Measurements from ENCODE around the gene SERTM1. TPM values are rescaled to one million over a fixed set of nuclear protein-coding genes. Genes with fewer than 3 reads are reported as not detected.

SERTM1 gene
- total RNA-seq, 1 experiment from 2014 or later, result not detected

- H3K27ac ChIP-seq (ENCODE audit: low read length), result no peak overlapping the region
- no peak overlapping the region for H3K4me3 ChIP-seq (ENCODE audit: low read length)
- BruUV-seq (replicated peaks), result no TSS peak
- ChIA-PET CTCF (no interaction called here), POLR2A (ENCODE audit: unreplicated experiment) (no interaction called here)
- no peaks in the 10 kb centered on the region for H3K9me3 ChIP-seq (ENCODE audit: low read length)
- intact Hi-C loops (cut with micrococcal nuclease), result no loop called here
- H3K9ac ChIP-seq (ENCODE audit: low read length), result no peak overlapping the region
- no peaks in the 10 kb centered on the region for H3K36me3 ChIP-seq (ENCODE audit: low read depth, low read length)
- ATAC-seq, result no peak
- no peak overlapping the region for H3K4me2 ChIP-seq (ENCODE audit: low read length)
- H3K79me2 ChIP-seq (ENCODE audit: low read length), result no peaks in the 10 kb centered on the region
- H3K4me1 ChIP-seq (ENCODE audit: insufficient read depth, low read length), result no peaks in the 10 kb centered on the region
- peak; percentile 7 for DNase-seq
- TF ChIP-seq EZH2 (IDR thresholded peaks at IDR 0.05; ENCODE audit: low read length, unreplicated experiment), result no peak
- no peaks in the 10 kb centered on the region for H3F3A ChIP-seq (ENCODE audit: low read length, unreplicated experiment)
- H3K27me3 ChIP-seq (ENCODE audit: low read length), result no peaks in the 10 kb centered on the region
- H2AFZ ChIP-seq (ENCODE audit: low read length), result no peak overlapping the region
- no peaks in the 10 kb centered on the region for H4K20me1 ChIP-seq (ENCODE audit: low read length)
- no peaks in the 10 kb centered on the region for H3K9me2 ChIP-seq (replicated peaks; ENCODE audit: low read length)
Measured at GRCh38 chr13:36713887-36714286, 40.1 kb downstream of the SERTM1 start.

GRCh38 chr13:36715841-36716240 lies 42.0 kb downstream of the SERTM1 start:
- no peaks in the 10 kb centered on the region for H3K4me1 ChIP-seq (ENCODE audit: insufficient read depth, low read length)
- ChIA-PET CTCF (no interaction called here), POLR2A (ENCODE audit: unreplicated experiment) (no interaction called here)
- intact Hi-C loops (cut with micrococcal nuclease), result no loop called here
- H3K4me2 ChIP-seq (ENCODE audit: low read length), result no peak overlapping the region
- ATAC-seq, result no peak
- H3F3A ChIP-seq (ENCODE audit: low read length, unreplicated experiment), result no peaks in the 10 kb centered on the region
- no peaks in the 10 kb centered on the region for H3K27me3 ChIP-seq (ENCODE audit: low read length)
- no peak for DNase-seq
- no peak overlapping the region for H3K27ac ChIP-seq (ENCODE audit: low read length)
- no peaks in the 10 kb centered on the region for H3K9me2 ChIP-seq (replicated peaks; ENCODE audit: low read length)
- H4K20me1 ChIP-seq (ENCODE audit: low read length), result no peaks in the 10 kb centered on the region
- H3K4me3 ChIP-seq (ENCODE audit: low read length), result no peak overlapping the region
- no peak overlapping the region for H2AFZ ChIP-seq (ENCODE audit: low read length)
- no peaks in the 10 kb centered on the region for H3K79me2 ChIP-seq (ENCODE audit: low read length)
- no peaks in the 10 kb centered on the region for H3K9me3 ChIP-seq (ENCODE audit: low read length)
- H3K36me3 ChIP-seq (ENCODE audit: low read depth, low read length), result no peaks in the 10 kb centered on the region
- no peak for TF ChIP-seq CTCF (conservative IDR thresholded peaks at IDR 0.05; ENCODE audit: low read depth, low read length)
- H3K9ac ChIP-seq (ENCODE audit: low read length), result no peak overlapping the region
- no TSS peak for BruUV-seq (replicated peaks)

GRCh38 chr13:36717017-36717416 lies 43.2 kb downstream of the SERTM1 start:
- no TSS peak for BruUV-seq (replicated peaks)
- Histone ChIP-seq H4K20me1 (ENCODE audit: low read length) (no peaks in the 10 kb centered on the region), H3K4me2 (ENCODE audit: low read length) (no peak overlapping the region), H3F3A (ENCODE audit: low read length, unreplicated experiment) (no peaks in the 10 kb centered on the region), H3K27me3 (ENCODE audit: low read length) (no peaks in the 10 kb centered on the region), H3K79me2 (ENCODE audit: low read length) (no peaks in the 10 kb centered on the region), H3K9ac (ENCODE audit: low read length) (no peak overlapping the region), H3K36me3 (ENCODE audit: low read depth, low read length) (no peaks in the 10 kb centered on the region), H3K27ac (ENCODE audit: low read length) (no peak overlapping the region), H3K4me3 (ENCODE audit: low read length) (no peak overlapping the region), H2AFZ (ENCODE audit: low read length) (no peak overlapping the region), H3K4me1 (ENCODE audit: insufficient read depth, low read length) (no peaks in the 10 kb centered on the region), H3K9me2 (replicated peaks; ENCODE audit: low read length) (no peaks in the 10 kb centered on the region), H3K9me3 (ENCODE audit: low read length) (no peaks in the 10 kb centered on the region)
- CTCF ChIA-PET, result no interaction called here
- POLR2A ChIA-PET (ENCODE audit: unreplicated experiment), result no interaction called here
- intact Hi-C loops (cut with micrococcal nuclease), result no loop called here
- DNase-seq (no peak), ATAC-seq (no peak)
- no peak for TF ChIP-seq EZH2phosphoT487 (IDR thresholded peaks at IDR 0.05; ENCODE audit: borderline replicate concordance, low read length)
- TF ChIP-seq CTCF (conservative IDR thresholded peaks at IDR 0.05; ENCODE audit: low read depth, low read length), result no peak
- no peak for TF ChIP-seq EZH2 (IDR thresholded peaks at IDR 0.05; ENCODE audit: low read length, unreplicated experiment)
